ENCODE measurements around the gene IL5RA. TPM values are rescaled to one million over a fixed set of nuclear protein-coding genes. Genes with fewer than 3 reads are reported as not detected.

IL5RA gene
- total and polyA plus RNA-seq, 9 of the 15 experiments (the other 6 are each of a cell fraction or from before 2014, with no cell fraction given): 0.07 to 0.28 (median 0.14) TPM; not detected in 4

- no peak for TF ChIP-seq MGA (IDR thresholded peaks at IDR 0.05)
- no peak for TF ChIP-seq ELF1 (tag; IDR thresholded peaks at IDR 0.05)
- TF ChIP-seq HOMEZ (CRISPR knock-in tag; IDR thresholded peaks at IDR 0.05): no peak
- no peak for TF ChIP-seq ZNF280B (CRISPR knock-in tag; IDR thresholded peaks at IDR 0.05)
- peak; percentile 75 for TF ChIP-seq ZBTB33 (CRISPR knock-in tag; IDR thresholded peaks at IDR 0.05)
- no peak for TF ChIP-seq FOXK2 (conservative IDR thresholded peaks at IDR 0.05 in 1 of 2, IDR thresholded peaks at IDR 0.05 in 1 of 2; ENCODE audit: low read depth in 2 of 2)
- TF ChIP-seq MCM3 (IDR thresholded peaks at IDR 0.05): no peak
- no peak for TF ChIP-seq SREBF1 (IDR thresholded peaks at IDR 0.05; ENCODE audit: borderline replicate concordance, low read depth, low read length)
- TF ChIP-seq THRAP3 (IDR thresholded peaks at IDR 0.05; ENCODE audit: borderline replicate concordance): peak; percentile 93
- no peak for TF ChIP-seq MAX (CRISPR knock-in tag; IDR thresholded peaks at IDR 0.05)
- peak; percentile 7 to 25; a peak in 1 of 4 replicates for TF ChIP-seq KDM1A (IDR thresholded peaks at IDR 0.05)
Measured at GRCh38 chr3:3125977-3126376, 15.8 kb upstream of the IL5RA start (continued).

Measured in K562 (cell line).